GM18909 (cell line): ENCODE data around the gene DUS2.

Source experiments
- ATAC-seq: cut with Tn5 transposase; IDR thresholded peaks from one replicate; pipeline ENCODE4 v1.9.1; 2021; ENCODE audit warnings: mild to moderate bottlenecking; ENCODE audit not compliant: unreplicated experiment, poor library complexity

The DUS2 gene

DNA sequence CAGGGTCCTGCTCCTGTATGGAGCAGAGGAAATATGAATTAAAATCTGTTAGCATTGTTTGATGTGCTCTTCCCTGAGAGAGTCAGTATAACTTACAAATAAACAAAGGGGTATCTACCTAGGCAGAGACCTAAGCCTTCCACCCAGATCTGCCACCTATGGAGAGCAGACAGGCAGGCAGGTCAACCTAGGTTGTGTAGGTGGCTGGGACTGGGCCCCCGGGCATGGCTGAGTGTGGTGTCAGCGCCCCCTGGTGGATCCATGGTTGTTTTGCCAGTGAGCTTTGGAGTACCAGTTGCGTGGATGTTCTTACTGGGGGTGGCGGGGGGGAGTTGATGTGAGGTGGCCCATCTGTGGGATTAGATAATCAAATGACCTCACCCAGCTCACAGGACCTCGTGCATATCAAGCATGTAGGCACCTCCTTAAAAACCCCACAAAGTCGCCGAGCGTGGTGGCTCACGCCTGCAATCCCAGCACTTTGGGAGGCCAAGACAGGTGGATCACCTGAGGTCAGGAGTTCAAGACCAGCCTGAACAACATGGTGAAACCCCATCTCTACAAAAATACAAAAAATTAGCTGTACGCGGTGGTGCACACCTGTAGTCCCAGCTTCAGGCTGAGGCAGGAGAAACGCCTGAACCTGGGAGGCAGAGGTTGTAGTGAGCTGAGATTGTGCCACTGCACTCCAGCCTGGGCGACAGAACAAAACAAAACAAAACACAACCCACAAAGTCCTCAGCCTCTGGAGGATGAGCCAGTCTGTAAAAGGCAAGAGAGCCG lies 17.6 kb downstream of the DUS2 start:
- ATAC-seq = peak; percentile 79

DNA sequence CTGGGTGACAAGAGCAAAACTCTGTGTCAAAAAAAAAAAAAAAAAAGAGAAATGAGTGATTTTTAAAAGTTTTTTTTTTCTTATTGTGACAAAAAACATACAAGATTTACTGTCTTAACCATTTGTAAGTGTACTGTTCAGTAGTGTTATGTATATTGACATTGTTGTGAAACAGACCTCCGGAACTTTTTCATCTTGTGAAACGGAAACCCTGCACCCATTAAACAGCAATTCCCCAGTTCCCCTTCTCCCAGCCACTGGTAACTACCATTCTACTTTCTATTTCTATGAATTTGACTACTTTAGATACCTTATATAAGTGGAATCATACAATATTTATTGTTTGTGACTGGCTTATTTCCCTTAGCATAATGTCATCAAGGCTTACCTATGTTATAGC lies 18.7 kb downstream of the DUS2 start:
- ATAC-seq = no peak

DNA sequence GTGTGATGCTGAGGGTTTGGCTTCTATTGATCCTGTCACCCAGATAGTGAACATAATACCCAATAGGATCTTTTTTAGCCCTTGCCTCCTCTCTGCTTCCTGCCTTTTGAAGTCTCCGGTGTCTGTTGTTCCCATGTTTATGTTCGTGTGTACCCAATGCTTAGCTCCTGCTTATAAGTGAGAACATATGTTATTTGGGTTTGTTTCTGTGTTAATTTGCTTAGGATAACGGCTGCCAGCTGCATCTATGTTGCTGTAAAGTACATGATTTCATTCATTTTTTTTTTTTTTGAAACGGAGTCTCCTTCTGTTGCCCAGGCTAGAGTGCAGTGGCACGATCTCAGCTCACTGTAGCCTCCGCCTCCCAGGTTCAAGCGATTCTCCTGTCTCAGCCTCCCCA lies 23.0 kb downstream of the DUS2 start:
- no peak for ATAC-seq

DNA sequence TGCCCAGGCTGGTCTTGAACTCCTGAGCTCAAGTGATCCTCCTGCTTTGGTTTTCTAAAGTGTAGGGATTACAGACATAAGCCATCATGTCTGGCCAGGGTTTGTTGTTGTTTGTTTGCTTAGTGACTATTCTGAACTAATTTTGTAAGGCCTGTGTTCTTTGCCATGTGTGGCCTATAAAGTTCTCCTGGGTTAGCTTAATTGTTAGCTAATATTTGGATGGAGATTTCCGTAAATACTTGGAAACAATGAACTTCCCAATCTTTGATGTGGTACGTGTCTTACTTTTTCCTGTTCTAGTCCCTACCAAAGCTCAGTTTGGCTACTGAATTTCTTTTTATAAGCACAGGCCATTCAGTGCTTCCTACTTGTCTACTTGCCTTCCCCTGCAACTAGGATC lies 24.9 kb downstream of the DUS2 start:
- ATAC-seq = no peak

DNA sequence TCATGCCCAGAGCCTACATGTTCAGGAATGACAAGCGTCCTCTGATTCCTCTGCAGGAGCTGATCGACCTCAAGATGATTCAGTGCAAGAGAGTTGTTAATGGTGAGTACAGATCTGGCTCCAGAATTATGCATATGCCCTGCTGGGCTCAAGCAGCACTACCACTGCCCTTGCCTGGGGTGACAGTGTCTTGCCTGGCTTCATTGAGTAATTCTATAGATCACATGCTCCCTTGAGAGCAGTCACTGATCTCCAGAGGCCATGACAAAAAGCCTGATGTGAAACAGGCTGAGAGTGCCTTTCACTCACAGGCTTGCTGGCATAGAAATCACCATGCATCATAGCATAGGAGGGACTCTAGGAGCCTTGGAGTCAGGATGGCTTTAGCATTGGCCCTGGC lies 26.4 kb downstream of the DUS2 start:
- no peak for ATAC-seq

DNA sequence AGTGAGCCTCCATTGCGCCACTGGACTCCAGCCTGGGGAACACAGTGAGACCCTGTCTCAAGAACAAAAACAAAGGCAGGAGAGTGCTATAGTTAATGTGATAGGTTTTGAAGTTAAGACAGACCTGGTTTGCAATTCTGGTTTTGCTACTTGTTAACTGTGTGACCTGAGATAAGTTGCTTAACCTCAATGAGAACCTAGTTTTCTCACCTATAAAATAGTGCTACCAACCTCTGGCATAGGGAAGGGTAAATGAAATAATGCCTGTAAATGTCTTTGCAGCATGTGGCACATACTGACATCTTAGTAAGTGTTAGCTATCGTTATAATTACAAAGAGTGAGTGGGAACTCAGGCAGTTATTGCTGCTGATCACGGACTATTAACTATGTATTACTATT lies 32.3 kb downstream of the DUS2 start:
- no peak for ATAC-seq

DNA sequence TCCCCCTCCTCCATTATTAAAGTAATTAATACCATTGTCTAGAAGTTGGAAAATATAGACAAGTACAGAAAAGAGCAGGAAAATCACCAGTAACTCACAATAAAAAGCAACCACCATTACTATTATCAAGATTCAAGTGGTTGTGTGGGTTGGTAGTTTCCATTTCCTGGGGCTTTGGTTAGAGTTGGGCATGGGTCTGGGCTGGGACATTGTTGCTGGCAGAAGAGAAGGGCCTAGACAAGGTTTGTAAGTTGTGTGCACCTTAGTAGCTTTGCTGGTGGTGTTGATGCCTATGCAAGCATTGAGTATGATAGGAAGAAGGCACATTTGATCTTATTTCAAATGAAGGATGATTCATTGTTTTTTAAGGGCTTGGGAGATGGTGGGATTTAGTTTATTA lies 36.7 kb downstream of the DUS2 start:
- no peak for ATAC-seq

DNA sequence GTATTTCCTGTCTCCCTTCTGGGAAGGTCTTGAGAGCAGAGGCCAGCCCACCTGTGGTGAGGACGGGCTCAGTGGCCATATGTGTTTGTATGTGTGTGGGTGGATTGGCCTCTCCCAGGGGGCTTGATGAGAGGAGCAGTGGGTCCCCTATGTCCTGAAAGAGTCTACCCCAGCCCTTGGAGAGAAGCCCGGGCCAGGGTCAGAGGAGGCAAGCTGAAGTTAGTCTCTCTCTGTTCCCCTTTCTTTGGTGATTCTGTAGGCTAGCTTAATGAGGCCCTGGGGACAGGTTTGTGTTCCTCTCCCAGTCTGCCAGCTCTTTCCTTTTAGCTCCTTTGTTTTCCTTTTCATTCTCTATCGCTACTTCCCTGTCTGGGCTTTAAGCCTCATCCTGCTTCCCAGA lies 38.3 kb downstream of the DUS2 start:
- no peak for ATAC-seq

DNA sequence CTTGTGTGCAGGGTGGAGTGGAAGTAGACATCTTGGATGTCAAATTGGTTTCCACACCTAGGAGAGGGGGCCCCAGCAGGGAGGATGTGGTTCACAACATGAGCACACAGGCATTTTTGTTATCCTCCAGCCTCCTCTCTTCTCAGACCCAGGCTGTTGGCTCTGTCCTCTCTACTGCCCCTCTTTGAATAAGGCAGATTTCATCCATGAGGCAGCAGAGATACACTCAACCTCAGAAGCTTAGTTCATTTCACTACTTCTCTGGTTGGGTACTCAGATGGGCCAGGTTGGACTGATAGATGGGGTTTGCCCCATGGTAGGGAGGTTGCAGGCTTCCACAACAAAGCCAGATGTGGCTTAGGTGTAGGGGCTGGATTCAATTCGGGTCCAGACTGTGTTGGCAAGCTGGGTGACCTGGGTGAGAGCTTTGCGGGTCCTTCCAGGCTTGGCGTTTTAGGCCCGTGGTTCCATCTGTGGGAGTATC lies 39.9 kb downstream of the DUS2 start:
- ATAC-seq = no peak

DNA sequence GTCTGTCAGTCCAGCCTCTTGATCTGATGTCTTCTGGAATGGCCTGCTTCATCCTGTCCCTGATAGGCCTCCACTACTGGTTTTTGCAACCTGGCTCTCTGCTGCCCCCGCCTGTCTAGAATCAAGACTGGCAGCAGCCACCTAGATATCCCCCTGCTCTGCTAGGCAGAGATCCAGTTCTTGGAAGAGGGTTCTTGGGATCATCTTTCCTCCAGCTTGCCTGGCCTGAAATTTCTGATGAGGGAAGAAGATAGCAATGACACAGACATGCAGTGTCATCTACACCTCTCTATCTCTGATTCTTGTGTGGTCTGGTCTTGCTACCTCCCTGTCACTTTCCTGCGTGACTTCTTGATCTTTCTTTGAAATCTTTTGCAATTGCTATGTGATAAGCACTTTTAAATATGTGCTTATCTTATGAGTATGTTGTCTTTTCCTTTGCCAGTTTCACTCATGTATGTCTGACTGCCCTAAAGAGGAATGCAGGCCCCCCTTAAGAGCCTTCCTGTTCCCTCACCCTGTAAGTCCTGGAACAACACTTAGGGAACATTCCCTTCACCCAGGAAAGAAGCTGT lies 41.8 kb downstream of the DUS2 start:
- peak; percentile 51 for ATAC-seq

DNA sequence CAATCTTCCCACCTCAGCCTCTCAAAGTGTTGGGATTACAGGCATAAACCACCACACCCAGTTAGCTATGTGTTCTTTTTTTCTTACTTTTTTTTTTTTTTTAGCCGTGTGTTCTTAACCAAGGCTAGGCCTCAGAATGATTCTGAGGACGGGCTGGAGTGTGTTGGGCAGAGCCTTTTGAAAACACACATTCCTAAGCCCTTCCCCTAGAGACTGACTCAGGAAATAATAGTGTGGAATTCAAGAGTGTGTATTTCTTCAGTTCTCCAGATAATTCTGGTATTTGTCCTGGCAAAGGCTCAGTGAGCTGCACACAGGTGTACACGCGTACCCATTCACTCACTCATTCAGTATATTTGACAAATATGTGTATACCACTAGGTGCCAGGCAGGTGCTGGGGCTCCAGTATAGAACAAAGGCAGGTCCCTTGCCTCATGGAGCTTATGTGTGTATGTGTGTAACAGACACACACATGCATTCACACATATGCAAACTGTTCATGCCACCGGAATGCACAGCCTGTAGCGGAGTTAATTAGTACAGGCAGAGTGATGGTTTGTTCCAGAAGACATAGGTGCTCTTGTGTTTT lies 42.7 kb downstream of the DUS2 start:
- ATAC-seq = no peak

DNA sequence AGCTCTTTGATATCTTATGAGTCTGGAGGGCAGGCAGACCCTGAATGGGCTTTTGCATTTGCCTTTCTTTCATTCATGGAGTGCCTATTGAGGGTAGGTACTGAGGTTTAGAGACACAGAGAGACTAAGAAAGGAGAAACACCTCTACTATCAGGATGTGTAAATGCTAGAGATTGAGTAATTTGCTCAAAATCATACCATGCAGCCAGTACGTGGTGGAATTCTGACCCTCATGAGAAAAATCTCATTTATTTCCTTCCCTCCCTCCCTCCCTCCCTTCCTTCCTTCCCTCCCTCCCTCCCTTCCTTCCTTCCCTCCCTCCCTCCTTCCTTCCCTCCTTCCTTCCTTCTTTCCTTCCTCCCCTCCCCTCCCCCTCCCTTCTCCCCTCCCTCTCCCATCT lies 43.7 kb downstream of the DUS2 start:
- no peak for ATAC-seq

DNA sequence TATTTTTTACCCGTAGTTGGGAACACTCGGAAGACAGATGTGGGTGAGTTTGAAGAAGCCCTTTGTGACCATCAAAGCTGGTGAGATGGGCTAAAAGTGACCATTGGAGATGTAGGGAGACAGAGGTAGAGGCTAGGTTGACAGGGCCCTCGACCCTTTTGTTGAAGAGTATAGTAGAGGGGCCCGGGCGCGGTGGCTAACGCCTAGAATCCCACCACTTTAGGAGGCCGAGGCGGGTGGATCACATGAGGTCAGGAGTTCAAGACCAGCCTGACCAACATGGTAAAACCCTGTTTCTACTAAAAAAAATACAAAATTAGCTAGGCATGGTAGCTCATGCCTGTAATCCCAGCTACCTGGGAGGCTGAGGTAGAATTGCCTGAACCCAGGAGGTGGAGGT lies 45.8 kb downstream of the DUS2 start:
- ATAC-seq = no peak

DNA sequence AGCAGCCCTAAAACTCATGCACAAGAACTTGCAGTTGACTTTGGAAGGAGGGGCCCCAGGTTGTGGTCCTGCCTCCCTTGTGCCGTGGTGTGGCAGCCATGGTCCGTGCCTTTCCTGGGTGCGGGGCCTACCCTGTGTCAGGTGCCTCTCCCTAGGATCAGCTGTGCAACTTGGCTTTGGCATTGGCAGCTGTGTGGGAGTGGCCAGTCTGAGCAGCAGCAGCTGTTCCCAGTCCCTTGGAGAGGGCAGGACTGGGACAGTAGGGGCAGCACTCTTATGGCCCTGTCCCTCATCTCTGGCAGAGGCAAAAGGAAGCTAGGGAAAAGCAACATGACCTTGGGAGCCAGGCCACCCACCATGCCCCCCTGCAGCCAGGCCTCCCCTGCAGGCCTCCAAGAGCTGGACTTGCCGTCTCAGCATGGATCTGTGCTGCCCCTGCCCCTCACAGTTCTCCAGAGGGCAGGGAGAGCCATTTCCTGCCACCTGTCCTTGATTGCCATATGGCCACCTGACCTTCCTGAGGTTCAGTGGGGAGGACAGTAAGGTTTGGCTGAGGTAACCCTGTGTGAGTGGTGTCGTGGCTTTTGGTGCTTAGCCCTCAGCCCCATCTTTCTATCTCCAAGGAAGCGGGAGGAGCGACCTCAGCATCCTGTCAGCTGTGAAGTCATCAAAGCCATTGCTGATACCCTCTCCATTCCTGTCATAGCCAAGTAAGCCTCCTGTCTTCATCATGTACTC lies 46.6 kb downstream of the DUS2 start:
- no peak for ATAC-seq

DNA sequence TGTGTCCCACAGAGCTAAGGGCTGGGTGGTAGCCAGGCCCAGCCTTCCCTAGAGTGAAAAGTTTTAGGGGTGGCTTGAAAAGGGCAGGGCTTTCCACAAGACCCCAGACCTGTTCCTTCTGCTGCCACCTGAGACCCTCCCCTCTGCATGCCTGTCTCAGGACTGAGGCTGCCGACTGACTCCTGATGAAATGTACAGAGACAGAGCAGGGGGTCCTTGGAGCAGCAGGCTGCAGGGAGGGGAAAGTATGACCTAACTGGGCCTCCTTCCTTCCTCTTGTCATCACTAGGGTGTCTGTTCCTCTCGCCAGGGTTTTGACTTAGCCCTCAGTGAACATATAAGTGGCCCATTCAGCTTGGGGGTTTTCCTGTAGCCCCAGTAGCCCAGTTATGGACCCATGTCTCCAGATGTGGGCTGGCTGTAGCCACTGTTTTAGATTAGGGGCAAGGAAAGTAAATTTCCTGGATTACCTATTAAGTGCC lies 47.2 kb downstream of the DUS2 start:
- ATAC-seq = no peak

DNA sequence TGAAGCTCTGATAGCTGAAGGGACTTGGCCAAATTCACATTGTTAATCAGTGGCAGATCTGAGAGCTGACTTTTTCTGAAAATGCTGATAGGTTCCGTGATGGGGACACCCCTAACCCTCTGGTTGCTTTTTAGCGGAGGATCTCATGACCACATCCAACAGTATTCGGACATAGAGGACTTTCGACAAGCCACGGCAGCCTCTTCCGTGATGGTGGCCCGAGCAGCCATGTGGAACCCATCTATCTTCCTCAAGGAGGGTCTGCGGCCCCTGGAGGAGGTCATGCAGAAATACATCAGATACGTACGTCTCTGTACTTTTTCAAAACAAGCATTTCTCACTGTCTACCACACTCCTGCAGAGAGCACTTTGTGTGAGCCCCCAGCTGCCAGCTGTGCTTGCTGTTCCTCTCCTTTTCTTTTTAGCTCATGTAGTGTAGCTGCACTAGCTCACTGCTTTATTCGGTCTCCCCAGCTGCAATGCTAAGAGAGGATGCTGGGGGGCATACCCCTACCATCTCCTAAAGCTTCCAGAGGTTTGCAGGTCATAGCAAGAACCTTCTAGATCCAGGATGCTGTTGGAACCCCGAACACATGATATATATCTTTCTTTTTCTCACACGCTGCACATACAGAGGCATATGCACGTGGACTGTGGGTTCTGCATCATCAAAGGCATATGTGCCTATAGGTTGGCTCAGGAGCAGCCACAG lies 47.9 kb downstream of the DUS2 start:
- ATAC-seq = no peak

DNA sequence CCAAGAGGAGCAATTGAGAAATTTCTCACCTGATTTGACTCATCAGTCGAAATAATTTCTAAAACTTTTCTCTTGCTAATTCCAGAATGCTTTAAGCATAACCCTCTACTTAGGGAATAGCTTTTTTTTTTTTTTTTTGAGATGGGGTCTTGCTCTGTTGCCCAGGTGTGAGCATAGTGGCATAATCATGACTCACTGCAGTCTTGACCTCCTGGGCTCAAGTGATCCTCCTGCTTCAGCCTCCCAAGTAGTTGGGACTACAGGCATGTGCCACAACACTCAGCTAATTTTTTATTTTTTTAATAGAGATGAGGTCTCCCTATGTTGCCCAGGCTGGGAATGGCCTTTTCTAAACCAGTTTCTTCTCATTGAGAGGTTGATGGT lies 48.4 kb downstream of the DUS2 start:
- no peak for ATAC-seq

DNA sequence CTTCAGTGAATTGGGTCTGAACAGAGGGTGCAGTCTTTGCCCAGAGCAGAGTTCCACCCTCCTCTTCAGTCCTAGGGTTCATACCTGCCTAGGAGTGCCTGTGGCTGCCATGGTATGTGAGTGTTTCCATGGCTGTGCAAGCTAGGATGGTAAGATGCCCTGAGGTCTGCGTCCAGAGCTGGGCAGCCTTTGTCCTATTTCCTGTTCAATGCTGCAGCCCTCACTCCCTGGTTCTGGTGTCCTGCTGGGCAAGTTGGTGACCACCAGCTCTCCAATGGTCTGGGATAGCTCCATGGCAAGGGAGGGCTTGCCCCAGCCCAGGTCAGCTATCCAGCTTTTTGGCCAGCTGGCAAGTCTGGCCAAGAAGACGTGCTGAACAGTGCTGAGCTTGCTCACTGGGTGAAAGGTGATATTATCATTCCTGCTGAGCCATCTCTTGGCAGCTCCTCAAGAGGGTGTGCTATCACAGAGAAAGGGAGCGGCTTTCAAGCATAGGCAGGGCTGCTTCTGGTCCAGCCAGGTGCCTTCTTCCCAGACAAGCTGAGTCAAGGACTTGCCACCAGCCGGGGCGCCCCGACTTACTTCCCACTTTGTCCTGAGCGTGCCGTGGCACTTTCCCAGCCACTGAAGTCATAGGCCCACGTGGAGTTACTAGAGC lies 49.1 kb downstream of the DUS2 start:
- no peak for ATAC-seq

DNA sequence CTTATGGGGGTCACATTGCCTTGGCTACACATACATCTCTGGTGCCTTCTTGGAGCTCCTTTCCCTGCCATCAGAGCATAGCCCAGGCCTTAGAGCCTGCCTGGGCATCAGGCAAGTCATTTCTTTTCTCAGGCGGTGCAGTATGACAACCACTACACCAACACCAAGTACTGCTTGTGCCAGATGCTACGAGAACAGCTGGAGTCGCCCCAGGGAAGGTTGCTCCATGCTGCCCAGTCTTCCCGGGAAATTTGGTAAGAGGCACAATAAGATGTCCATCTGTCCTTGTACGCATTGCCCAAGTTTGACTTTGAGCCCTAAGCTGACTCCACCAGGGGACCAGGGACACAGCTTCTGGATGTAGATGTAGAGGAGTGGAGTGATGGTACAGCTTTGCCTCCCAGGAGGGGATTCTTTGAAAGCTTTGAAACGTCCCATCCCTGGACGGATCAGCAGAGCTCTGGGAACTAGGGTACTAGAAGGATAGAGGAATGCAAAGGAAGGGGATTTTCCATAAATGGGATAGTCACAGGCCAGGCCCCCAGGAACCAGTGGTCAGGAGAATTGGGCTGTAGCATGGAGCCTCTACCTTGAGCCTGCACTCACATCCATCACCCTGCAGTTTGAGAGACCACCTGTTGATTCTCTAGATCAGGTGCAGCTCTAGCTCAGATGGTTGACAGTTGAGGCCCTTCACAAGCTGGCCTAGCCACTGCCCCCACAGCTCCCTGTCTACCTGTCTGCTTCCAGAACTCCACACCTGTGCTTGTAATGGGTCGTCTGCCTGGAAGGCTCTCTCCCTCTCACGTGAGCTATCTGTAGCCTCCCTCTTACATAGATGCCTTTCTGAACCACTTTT lies 51.0 kb downstream of the DUS2 start:
- ATAC-seq = no peak
